Uterus (tissue), 2 donors: ENCODE results near the gene CRYBG2.

Experiments
- CTCF ChIP-seq, 4 experiments: fragments of 200-600 bp in 2 of 4; fragments of 450-650 bp in 2 of 4; sonication (generic) in 2 of 4; IDR thresholded peaks; one replicate each; pipeline ENCODE4 v1.5.1; 2016 to 2019; ENCODE audit warnings: antibody characterized with exemption in 4 of 4, mild to moderate bottlenecking in 2 of 4, moderate library complexity in 1 of 4
- POLR2A ChIP-seq, 2 donors: fragments of 450-650 bp; IDR thresholded peaks; one replicate each; pipeline ENCODE4 v1.6.1; 2016; ENCODE audit warnings: antibody characterized with exemption in 2 of 2, mild to moderate bottlenecking in 1 of 2, moderate library complexity in 1 of 2

GRCh38 chr1:26350343-26350700 lies 3.6 kb downstream of the CRYBG2 start:
- TF ChIP-seq CTCF (IDR thresholded peaks at IDR 0.05): no peak
- no peak for TF ChIP-seq POLR2A (IDR thresholded peaks at IDR 0.05)
